Fibroblast of peridontal ligament (primary cell): ENCODE results near the gene KRT33A.
"Not testable (repeated sequence)": the region's sequence is repeated elsewhere in the genome, so short reads cannot be mapped to it uniquely, and the experiment has no call there.

ENCODE experiments used
- DNase-seq: peaks from one replicate; pipeline ENCODE4 v3.0.0-alpha.2; 2010; ENCODE audit errors: extremely low read depth

Gene KRT33A

DNA sequence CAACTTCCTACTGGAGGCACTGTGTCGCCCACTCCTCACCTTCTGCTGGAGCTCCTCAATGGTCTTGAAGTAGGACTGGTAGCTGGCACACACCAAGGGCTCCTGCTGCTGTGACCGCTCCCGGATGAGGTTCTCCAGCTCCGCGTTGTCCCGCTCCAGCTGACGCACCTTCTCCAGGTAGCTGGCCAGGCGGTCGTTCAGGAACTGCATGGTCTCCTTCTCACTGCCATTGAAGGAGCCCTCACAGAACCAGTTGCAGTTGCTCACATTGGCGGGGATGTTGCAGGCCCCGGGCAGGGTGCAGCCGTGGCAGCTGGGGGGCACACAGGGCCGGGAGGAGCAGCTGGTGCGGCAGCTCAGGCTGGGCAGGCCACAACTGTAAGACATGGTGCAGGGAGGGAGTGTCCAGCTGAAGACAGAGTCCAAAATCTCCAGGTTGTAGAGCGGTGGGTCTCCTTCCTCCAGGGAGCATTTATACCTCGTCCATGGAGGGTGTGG, at the start of gene KRT33A:
TSS of gene KRT33A (minus strand) at position 448 of the 498 bp plus-strand sequence. CDS start at position 387, 61 bp downstream.
- not testable (repeated sequence) for DNase-seq

DNA sequence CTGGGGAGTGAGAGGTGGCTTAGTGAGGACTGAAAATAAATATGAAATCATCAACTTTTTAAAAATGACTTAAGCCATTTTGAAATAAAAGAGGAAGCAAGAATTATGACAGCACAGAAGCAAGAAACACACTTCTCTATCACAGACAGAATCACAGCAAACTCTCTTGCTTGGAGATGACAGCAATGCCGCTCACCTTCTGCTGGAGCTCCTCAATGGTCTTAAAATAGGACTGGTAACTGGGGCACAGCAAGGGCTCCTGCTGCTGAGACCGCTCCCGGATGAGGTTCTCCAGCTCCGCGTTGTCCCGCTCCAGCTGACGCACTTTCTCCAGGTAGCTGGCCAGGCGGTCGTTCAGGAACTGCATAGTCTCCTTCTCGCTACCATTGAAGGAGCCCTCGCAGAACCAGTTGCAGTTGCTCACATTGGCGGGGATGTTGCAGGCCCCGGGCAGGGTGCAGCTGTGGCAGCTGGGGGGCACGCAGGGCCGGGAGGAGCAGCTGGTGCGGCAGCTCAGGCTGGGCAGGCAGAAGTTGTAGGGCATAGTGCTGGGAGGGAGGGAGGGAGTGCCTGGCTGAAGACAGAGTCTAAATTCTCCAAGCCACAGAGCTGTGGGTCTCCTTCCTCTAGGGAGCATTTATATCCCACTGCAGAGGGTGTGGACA, 46.5 kb upstream of the KRT33A start, which contains the start of gene KRT31:
TSS of gene KRT31 (minus strand) at position 613 of the 665 bp plus-strand sequence. CDS start at position 544, 69 bp downstream.
- DNase-seq: no peak

DNA sequence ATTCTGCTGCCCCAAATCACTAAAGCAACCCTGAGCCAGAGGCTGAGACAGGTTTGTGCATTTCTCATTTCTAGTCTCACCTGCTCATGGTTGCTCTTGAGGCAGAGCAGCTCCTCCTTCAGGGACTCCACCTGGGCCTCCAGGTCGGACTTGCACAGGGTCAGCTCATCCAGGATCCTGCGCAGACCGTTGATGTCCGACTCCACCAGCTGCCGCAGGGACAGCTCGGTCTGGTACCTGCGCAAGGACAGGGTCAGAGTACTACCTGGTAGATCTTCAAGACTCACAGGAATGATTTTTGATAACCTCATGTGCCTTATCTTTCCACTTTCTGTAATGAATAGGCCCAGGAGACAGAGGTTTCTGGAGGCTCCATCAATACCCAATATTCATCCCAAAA, 45.7 kb upstream of the KRT33A start:
- no peak for DNase-seq

GRCh38 chr17:41395611-41396010, 45.0 kb upstream of the KRT33A start:
- DNase-seq: no peak

- DNase-seq: not testable (repeated sequence)
These were observed 44.4 kb upstream of the KRT33A start for GRCh38 chr17:41395044-41395443.

DNA sequence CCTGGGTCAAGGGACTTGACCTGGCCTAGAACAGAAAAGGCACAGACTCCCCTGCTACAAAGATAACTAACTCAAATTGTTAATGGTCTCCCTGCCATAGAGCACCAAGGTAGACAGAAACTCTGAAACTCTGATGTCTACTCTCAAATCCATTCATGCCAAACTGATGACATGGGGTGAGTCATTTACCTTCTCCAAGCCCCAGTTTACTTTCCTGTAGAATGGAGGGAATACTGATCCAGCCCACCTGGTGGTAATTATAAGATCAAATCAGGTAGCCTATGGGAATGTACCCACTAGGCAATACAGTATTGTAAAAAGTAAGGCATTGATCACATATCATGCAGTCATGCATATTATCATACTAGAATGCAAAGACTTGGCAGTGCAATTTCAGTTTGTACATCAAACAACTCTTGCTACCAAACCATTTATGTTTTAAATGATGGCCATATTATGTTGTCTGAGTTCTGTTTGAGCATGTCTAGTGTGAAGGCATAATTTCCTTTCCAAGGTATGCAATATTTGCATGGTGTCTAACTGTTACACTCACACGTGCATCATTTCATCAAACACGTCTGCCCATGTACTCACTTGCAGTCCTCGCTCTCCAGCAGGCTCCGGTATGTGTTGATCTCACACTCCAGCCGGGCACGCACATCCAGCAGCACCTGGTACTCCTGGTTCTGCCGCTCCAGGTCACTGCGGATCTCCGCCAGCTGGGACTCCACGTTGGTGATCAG, 43.8 kb upstream of the KRT33A start:
- DNase-seq: no peak

DNA sequence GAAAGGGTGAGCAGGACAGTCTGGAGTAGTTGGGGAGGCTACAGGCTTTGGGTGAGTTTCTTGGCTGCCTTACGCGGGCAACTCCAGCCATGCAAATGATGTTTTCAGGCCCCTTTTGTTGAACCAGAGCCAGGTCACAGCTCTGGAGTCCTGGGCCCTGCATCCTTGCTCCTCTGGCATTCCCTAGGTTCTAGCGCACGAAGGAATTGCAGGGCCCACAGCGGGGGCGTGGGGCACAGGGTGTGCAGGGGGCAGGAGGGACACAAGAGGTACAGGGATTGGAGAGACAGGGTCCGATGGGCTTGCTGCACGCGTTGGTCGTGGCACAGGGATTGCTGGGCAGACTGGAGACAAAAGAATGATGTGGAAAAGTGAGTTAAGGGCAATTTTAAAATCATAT, 43.2 kb upstream of the KRT33A start:
- DNase-seq: no peak

- no peak for DNase-seq
These were observed 42.7 kb upstream of the KRT33A start for GRCh38 chr17:41393294-41393693.

GRCh38 chr17:41392278-41392677, 41.6 kb upstream of the KRT33A start:
- DNase-seq: peak; percentile 56

DNA sequence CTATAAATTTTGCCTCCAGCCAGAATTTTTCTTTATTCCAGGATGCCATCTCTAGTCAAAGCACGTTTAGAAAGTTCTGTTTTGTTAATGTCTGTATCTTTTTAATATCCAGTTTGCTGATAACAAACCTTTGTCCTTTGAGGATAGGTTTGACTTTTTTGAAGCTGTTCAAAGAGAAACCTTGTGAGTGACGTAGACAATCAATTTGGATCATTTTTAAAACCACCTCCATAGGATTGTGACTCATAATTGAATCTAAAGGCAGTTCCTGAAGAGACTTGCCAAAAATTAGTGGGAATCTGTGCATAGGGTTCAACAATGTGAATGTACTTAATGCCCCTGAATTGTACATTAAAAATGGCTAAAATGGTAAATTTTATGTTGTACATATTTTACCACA, 40.9 kb upstream of the KRT33A start:
- DNase-seq: no peak

DNA sequence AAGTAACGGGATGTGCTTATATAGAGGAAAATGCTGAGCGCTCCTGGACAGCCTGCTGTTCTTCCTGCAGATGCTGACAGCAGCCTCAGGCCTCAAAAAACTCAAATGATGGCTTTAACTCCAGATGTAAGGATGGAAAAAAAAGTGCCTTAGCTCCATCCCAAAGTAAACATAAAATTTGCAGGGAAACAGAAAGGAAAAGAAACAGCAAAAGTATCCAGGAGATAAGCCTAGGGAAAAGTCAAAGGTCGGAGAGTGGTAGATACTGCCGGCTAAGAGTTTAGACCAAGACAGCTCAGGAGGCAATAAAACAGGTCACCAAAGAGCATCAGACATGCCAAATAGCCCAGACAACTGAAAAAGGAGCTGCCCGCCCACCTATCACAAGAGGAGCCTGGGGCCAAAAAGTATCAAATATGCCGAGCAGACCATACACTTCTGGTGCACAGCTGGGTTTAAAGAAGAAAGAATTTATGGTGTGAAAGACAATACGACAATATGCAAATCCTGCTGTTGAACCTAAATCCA, 39.8 kb upstream of the KRT33A start:
- DNase-seq: no peak

GRCh38 chr17:41387670-41388069, 37.0 kb upstream of the KRT33A start:
- no peak for DNase-seq

DNA sequence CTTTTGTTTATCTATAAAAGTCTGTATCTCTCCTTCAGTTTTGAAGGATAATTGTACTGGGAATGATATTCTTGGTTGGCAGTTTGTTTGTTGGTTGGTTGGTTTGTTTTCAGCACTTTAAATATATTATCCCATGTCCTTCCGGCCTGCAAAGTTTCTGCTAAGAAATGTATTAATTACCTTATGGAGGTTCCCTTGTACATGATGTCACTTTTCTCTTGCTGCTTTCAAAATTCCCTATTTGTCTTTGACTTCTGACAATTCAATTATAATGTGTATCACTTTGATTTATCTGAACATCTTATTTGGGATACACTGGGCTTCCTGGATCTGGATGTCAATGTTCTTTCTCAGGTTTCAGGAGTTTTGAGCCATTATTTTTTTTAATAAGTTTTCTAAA, 35.6 kb upstream of the KRT33A start:
- no peak for DNase-seq

DNA sequence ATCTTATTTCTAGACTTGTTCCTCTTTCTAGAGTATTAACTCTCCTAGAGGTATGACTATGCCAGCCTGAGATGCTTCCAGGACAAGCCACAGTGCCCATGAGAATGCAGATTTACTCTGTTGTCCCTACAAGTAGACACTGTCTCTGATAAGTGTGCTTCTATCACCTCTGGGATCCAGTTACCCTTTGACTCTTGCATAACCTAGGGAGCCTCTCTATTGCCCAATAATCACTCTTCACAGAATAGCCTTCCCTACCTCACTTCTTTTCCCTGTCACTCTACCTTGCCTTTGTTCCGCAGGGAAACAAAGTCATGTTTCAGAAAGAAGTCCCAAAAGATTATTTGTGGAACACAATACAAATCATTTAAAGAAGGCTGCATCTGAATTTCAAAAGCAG, 33.1 kb upstream of the KRT33A start:
- no peak for DNase-seq

DNA sequence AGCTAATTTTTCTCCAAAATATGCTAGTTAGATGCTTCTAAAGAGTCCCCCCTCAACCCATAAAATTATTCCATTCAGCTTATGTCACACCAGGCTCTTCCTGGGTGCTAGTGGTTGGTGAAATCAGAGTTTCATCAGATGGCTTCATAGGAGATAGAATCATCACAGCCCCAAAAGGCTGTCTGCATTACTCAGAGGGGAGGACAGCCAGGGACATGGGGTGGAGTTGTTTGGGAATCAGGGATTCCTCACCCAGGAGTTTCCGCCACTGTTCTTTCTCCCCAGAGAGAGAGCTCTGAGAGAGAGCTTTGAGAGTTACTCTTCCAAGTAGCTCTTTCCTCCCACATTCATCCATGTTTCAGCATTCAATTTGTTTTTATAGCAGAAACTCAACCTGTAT, 31.8 kb upstream of the KRT33A start:
- peak; percentile 74 for DNase-seq

DNA sequence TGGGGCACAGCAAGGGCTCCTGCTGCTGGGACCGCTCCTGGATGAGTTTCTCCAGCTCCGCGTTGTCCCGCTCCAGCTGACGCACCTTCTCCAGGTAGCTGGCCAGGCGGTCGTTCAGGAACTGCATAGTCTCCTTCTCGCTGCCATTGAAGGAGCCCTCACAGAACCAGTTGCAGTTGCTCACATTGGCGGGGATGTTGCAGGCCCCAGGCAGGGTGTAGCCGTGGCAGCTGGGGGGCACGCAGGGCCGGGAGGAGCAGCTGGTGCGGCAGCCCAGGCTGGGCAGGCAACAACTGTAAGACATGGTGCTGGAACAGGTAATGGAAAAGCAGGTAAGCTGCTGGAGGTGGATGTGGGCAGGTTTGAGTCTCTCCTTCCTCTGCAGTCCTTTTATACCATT, 31.3 kb upstream of the KRT33A start, which contains the start of gene KRT34:
TSS of gene KRT34 (minus strand) at position 364 of the 400 bp plus-strand sequence. CDS start at position 304, 60 bp downstream.
- DNase-seq: not testable (repeated sequence)

- DNase-seq: peak; percentile 76
These were observed 29.5 kb upstream of the KRT33A start for GRCh38 chr17:41380091-41380490.

- DNase-seq: no peak
These were observed 26.9 kb upstream of the KRT33A start for GRCh38 chr17:41377546-41377945.

DNA sequence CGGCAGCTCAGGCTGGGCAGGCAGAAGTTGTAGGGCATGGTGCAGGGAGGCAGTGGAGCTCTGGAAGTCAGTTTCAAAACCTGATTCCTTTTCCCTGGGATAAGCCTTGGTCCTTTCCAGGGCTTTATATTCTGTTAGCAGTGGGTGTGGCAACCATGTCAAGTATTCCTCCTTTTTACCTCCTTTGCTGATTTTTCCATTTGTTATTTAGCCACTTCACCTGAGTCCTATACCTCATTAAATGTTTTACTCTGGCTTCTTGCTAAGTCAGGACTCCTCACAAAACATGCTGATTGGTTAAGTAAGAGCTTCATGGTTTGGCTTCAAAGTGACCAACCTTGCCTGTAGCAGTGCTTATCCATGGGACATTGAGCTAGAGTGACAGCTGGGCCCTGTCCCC, 19.1 kb upstream of the KRT33A start, which contains the start of gene KRT33B:
TSS of gene KRT33B (minus strand) at position 101 of the 400 bp plus-strand sequence. CDS start at position 38, 63 bp downstream.
- no peak for DNase-seq

GRCh38 chr17:41369023-41369422, 18.4 kb upstream of the KRT33A start:
- DNase-seq: no peak

GRCh38 chr17:41367426-41368075, 16.9 kb upstream of the KRT33A start:
- DNase-seq: peak; percentile 84

- DNase-seq: no peak
These were observed 15.4 kb upstream of the KRT33A start for GRCh38 chr17:41366070-41366469.
